HG03460 (cell line): ENCODE measurements around the gene COG4.

ENCODE experiments used
- ATAC-seq: cut with Tn5 transposase; IDR thresholded peaks from one replicate; pipeline ENCODE4 v1.9.1; 2021; ENCODE audit not compliant: unreplicated experiment

COG4 gene

DNA sequence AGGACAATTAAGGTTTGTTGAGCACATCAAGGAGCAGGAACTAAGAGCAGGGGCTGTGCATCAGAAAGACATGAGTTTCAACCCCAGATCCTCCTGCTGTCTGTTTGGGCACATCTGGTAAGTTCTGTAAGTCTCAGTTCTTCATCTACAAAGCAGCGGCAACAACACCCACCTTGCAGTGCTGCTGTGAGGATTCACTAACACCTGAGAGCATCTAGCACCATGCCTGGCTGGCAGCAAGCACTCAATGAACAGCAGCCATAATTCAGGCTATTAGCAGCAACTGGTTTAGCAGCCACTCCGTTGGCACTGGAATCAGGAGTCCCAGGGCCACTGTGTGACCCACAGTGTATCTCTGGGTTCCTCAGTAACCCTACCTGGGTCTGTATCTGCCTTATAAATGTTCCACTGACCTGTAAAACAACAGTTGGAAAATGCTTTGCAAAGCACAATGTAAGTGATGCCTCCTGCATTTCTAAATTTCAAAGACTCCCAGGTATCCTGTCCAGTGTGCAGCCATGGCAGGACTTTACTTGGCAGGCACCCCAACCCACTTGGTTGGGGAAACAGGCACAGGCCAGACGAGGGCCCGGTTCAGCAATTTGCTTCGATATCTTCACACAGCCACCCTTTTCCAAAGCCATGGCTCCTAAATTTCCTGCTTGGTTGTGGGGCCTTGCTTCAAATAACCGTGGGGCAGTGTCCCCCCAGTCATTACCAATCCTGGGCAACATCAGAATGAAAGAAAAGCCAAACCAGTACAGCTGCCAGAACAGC lies 88.7 kb downstream of the COG4 start:
- ATAC-seq, result no peak

DNA sequence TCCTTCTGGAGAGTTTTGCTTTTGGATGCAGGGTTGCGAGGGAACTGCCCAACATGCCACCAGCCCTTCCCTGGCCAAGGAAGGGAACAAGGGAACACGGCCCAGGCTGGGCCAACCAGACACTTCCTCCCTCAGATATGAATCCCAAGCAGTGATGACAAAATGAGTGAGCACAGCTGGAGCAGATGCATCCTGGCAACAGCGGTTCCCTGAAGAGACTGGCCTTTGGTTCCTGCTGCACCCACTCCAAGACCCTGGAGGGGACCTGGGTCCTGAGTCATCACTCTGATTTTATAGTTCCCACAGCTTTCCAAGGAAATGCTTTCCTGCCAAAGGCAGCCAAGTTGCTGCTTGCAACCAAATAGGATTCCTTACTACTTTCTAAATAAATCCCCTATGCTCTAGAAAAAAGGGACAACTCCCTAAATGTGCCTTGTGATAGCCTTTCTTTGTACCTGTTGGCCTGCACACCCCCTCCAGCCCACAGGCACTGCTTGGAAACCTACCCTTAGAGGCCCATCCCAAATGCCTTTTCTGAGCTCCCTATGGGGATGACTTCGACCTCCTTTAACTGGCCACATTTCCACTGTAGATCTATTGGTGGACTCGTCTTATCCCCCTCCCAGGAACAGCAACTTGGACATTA lies 89.8 kb downstream of the COG4 start:
- no peak for ATAC-seq

DNA sequence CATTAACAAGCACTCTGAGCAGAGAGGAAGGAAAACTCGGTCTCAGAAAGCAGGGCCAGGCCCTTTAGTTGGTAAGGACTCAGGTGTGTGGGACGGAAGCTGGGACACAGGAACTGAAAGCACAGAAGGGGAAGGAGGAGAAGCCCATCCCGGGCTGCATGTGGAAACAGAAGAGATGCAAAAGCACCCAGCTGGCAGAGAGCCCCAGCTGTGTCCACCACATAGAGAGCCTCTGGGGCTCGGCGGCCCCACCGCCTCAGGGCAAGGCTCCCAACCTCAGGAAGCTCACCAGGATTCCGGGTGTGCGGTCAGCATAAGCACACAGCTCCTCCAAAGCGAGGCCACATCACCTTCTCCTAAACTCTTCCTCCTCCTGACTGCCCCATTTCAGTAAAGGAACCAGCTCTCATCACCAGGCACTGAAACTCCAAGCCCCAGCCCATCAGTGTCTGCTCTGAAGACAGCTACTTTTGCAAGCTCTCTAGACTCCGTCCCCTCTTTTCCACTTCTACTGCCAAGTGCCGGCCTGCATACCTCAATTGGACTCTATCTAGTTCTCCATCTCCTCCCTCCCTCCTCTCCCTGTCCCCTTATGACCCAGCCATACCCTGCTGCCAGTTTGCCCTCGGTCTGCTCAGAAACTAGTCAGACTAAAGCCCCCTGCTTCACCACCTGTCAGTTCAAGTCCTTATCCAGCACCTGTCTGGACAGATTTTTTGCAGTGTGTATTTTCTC lies 90.5 kb downstream of the COG4 start:
- ATAC-seq, result peak; percentile 20

DNA sequence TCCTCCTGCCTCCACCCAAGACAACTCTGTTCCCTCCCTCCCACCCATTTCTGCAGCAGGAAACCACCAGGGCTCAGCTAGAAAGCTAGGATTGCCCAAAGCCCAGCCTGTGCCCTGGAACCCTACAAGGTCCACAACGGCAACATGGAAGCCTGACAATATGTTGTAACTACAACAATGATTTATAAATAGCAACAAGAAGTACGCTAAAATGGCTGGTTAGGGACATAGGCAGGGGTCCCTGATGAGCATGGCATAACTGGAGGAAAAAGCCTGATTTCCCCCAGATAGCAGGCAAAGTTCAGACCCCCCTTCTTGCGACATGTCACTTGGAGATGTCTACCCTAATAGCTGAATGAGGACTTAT lies 91.0 kb downstream of the COG4 start:
- ATAC-seq, result no peak

DNA sequence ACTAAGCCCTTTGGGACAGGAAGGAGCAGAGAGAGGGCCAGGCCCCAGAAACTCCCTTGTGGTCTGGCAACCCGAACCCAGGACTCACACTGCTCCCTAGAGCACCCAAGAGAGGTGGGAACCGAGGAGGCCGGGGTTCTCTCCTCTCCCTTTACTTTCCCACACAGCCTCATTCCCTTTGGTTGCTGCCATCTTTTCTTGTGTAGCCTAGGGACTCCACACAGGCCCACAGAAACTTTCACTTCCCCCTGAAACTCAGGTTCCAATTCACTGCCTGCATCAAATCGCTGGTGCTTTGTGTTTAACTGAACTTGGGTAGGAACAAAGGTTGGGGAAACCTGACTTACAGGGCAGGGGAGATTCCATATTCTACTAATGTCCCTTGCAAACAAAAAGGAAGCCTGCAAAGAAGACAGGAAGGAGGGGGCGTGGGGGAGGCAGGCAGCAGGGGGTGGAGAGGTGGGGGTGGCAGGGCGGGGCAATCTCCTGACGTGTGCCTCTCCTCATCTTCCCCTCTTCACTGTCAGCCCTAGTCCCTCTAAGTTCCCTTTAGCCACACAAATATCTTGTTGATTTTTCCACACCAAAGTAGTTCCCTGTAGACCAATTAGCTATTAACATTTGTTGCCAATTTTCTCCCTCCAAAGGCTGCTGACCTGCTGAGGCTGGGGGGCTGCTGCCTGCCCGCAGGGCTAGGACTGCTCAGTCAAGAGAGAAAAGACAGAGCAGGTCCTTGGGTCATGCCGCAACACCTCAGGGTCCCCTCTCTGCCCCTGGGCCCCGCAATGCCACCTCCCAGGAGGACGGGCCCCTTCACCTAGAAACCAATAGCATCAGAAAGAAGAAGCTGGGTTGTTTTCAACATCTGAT lies 92.5 kb downstream of the COG4 start:
- peak; percentile 33 for ATAC-seq
